ENCODE results near the gene ADCY3.

DNA sequence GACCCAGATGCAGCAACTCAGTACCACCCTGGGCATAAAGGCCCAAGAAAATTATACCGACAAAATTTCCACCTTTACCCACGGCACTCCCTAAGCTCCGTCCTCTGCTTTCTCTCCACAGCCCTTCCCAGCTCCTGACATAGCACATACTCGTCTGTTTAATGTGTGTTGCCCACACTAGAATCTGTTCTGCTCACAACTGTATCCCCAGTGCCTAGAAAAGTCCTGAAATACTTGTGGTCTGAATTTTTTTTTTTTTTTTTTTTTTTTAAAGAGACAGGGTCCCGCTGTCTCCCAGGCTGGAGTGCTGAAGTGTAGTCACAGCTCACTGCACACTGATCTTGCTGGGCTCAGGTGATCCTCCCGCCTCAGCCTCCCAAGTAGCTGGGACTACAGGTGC, 62.3 kb downstream of the ADCY3 start:
- no peak for TF ChIP-seq SMC3 (IDR thresholded peaks at IDR 0.05; ENCODE audit: low read depth, low read length)
- no peak for TF ChIP-seq CTCF (conservative IDR thresholded peaks at IDR 0.05; ENCODE audit: low read depth, low read length)
- TF ChIP-seq FOS (IDR thresholded peaks at IDR 0.05; ENCODE audit: low read depth, low read length), result no peak
- no peak for TF ChIP-seq ELK1 (IDR thresholded peaks at IDR 0.05; ENCODE audit: borderline replicate concordance, low read depth, low read length)
- no peak for TF ChIP-seq POLR2A (IDR thresholded peaks at IDR 0.05; ENCODE audit: low read depth, low read length)
- no peak for TF ChIP-seq CHD1 (IDR thresholded peaks at IDR 0.05; ENCODE audit: low read depth, low read length)
- no peak for TF ChIP-seq MXI1 (IDR thresholded peaks at IDR 0.05; ENCODE audit: borderline replicate concordance, low read depth, low read length)
- no peak for TF ChIP-seq RAD21 (IDR thresholded peaks at IDR 0.05; ENCODE audit: low read length)
- TF ChIP-seq CEBPB (IDR thresholded peaks at IDR 0.05; ENCODE audit: low read depth, low read length), result no peak

All from IMR-90 (cell line).